ENCODE measurements around the gene BLOC1S6.

BLOC1S6 gene

DNA sequence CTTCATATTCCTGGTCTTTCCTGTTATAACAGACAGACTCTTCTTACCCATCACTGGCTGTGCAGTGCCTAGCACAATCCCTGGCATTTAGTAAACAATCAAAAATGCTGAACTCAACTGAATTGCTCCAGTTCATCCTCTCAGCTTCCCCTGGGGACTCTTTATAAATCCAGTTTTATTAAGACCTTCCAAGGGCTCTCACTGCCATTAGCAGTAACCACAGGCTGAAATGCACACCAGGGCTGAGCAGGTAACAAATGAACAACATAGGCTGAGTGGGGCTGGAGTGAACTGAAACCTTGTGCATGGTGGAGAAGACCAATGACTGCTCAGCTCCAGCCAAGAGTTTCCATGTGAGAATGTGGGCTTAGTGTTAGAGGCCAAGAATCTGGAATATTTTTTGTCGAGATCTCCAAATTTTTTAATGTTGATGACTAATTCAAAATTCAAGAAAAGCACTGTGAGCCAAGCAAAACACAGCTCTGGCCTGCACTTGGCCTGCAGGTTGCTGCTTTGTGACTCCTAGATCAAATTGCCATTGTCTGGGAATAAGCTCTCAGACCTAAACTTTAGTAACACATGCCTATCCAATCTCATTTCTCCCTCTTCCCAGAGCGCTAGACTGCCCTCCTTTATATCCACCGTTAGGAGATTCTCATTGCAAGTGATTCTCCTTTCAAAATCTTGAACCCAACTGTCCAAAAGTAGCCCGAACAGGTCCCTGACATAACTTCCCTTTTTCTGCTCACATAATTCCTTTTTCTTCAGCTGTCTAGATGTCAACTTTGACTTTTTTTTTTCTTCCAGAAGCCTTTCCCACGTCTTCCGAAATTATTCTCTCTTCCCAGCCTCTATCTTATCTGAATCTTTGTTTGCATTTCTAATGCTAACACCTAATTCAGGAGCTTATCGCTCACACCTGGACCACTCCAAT, 55.1 kb downstream of the BLOC1S6 start:
- peak in 1 of 2 experiments; percentile 4 for DNase-seq

DNA sequence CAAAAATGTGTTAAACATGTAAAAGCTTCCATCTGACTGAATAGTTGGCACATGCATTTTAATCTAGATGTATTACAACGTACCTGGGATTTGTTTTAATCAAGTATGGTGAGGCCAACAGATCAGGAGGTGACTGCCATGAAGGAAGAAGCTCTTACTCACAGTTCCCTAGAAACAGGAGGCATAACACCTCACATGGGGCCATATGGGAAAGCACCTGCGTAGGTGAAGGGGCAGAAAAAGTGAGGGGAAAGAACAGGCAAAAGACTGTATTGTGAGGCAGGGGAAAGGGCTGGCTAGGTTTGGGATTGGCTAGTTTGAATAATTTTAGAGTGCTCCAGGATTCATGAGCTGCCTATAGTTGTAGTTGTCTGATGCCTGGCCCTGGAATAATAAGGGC, 57.3 kb downstream of the BLOC1S6 start:
- no peak for DNase-seq

DNA sequence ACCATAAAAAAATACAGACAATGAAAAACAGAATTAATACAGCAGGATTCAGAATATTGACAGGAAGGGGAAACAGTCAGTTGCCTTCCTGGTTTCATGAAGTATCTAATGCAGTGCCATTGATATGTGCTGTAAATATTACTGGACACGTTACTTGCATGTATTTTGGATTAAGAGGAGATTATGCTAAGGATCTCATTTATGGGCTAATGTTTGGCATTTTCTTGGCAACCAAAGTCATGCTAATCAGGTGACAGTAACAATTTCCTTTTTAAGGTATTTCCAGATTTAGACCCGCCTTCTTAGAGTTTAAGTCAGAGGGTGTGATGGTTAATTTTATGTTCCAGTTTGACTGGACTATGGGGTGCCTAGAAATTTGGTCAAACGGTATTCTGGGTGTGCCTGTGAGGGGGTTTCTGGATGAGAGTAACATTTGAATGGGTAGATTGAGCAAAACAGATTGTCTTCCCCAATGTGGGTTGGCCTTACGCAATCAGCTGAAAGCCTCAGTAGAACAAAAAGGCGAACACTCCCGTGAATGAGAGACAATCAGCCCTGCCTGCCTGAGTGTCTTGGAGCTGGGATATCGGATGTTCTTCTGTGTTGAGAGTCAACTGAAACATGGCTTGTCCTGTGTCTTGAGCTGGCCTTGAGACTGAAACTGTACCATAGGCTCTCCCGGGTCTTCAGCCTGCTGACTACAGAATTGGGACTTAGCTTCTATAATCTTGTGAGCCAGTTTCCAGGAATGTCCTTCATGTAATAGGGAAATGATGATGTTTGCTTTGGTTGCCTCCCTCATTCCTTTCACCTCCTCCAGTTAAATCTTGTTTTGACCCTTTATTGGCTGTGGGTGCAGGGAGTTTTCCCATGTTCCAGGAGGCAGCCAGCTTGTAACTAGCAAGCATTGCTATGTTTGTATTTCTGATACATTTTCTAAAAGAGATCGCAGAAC, 58.1 kb downstream of the BLOC1S6 start:
- DNase-seq, result no peak

DNA sequence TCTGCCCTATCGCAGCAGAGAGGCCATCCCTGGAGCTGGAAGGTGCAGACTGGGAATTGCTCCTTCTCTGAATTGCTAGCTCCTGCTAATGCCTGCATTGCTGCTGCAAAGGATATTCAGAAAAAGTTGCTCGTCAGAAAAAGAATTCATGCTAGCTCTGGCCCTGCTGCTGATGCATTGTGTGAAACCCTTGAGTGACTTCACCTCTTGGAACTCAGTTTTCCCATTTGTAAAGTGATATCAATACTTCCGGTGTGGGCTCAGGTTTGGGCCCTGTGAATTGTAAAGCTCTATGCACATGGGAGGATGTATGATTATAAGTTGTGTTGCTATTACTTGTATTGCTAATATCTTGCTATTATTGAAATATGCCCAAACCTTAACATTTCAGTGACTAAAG, 59.0 kb downstream of the BLOC1S6 start:
- DNase-seq, result no peak

DNA sequence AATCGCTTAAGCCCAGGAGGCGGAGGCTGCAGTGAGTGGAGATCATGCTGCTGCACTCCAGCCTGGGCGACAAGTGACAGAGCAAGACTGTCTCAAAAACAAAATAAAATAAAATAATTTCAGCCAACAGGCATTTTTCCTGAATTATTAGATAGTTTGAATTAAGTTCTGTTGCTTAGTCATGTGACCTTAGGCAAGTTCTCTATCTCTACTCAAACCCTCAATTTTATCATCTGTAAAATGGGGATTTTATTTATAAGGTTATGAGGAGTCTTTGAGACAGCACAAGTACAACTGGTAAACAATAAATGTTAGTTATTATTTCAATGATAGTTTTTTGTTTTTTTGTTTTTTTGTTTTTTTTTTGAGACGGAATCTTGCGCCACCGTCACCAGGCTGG, 60.6 kb downstream of the BLOC1S6 start:
- no peak for DNase-seq

DNA sequence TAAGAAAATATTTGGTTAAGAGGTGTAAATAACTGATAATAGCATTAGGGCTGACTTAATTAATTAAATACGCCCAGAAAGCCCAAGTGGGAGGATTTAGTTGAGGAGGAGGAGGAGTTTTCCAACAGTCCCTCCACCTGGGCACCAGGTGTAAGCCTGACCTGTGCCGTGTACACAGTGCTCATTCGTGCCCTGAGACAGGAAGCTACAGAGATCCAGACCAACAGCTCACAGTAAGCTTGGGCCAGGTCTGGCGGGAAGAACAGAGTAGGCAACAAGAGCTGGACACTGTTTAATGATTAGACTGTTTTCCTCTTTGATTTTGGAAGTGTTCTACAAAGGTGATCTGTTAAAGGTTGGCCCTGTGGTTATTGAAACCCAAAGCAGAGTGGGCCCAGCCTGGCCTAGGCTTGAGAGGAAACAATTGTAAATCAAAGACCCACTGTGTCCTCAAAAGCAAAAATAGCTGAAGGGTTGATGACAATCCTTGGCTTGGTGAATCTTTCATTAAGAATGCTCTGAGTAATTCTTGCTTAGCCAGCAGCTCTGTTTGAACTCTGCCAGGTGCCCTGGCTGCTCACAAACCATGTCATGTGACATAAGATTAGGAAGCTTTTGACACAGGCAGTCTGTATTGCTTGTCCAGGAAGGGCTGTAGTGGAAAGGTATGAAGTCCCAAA, 61.5 kb downstream of the BLOC1S6 start:
- no peak for DNase-seq

DNA sequence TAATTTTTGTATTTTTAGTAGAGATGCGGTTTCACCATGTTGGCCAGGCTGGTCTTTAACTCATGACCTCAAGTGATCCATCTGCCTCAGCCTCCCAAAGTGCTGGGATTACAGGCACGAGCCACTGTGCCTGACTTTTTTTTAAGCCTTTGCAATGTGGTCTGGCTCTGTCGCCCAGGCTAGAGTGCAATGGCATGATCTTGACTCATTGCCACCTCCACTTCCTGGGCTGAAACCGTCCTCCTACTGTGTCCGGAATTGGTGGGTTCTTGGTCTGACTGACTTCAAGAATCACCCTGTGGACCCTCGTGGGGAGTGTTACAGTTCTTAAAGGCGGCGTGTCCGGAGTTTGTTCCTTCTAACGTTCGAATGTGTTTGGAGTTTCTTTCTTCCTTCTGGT, 62.8 kb downstream of the BLOC1S6 start:
- peak; percentile 1 to 4 for DNase-seq

DNA sequence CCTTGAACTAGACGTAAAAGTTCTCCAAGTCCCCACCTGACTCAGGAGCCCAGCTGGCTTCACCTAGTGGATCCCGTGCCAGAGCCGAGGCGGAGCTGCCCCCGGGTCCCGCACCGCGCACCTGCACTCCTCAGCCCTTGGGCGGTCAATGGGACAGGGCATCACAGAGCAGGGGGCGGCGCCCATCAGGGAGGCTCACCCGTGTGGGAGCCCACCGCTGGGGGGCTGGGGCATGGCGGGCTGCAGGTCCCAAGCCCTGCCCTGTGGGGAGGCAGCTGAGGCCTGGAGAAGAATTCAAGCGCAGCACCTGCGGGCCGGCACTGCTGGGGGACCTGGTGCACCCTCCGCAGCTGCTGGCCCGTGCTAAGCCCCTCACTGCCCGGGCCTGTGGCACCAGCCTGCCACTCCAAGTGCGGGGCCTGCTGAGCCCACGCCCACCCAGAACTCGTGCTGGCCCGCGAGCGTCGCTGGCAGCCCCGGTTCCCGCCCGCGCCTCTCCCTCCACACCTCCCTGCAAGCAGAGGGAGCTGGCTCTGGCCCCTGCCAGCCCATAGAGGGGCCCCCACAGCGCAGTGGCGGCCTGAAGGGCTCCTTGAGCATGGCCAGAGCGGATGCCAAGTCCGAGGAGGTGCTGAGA, 63.8 kb downstream of the BLOC1S6 start:
- no peak for DNase-seq

DNA sequence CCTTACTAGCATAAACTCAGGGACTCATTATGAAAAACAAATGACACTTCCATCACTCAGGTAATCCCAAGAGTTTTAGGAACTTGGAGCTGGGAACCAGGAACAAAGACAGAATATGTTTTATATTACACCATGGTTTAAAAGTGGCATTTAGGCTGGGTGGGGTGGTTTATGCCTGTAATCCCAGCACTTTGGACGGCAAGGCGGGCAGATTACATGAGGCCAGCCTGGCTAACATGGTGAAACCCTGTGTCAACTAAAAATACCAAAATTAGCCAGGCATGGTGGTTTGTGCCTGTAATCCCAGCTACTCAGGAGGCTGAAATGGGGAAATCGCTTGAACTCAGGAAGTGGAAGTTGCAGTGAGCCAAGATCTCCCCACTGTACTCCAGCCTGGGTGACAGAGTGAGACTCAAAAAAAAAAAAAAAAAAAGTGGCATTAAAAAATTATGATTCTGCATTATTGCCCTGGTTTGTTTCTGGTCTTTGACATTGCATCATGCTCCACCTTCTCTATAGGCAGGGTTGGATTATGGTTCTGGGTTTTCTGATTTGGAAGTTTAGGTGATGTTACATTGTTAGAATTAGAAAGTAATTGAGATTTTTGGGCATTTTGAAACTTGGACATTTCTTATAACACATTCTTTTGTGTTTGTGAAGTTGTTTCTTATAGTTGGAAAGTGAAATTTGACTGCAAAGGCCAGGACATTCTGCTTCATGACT, 66.7 kb downstream of the BLOC1S6 start:
- peak; percentile 10 to 26 for DNase-seq

DNA sequence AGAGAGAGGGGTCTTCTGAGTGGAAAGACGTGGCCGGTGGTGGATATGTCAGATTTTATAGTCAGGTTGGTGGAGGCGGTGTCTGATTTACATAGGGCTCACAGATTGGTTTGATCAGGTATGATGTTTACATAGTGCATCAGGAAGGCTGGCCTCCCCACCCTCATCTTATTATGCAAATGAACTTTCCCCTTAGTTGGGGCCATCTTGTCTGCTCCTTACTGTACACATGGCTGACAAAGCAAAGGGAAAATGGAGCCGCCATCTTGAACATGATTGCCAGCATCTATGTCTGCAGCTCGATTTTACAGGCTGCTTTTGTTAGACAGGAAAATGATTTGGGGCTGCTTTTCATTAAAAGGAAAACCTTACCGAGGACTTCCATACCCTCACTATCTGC, 67.6 kb downstream of the BLOC1S6 start:
- DNase-seq, result no peak

DNA sequence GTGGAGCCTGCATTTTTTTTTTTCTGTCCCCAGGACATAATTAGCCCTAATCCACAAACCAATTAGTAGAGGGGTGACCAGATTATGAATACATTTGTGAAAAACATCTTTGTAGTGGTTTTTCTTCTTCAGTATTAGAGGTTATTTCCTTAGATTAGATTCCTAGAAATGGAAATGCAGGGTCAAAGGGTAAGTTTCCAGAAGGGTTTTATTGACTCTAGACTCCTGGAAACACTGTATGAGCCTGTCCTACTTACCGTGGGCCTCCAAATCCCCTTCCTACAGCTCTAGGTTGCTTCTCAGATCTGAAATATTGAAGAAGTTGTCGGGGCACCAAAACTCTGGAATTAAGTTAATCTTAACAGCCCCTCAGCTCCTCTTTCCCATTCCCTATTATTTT, 70.1 kb downstream of the BLOC1S6 start:
- DNase-seq, result no peak

DNA sequence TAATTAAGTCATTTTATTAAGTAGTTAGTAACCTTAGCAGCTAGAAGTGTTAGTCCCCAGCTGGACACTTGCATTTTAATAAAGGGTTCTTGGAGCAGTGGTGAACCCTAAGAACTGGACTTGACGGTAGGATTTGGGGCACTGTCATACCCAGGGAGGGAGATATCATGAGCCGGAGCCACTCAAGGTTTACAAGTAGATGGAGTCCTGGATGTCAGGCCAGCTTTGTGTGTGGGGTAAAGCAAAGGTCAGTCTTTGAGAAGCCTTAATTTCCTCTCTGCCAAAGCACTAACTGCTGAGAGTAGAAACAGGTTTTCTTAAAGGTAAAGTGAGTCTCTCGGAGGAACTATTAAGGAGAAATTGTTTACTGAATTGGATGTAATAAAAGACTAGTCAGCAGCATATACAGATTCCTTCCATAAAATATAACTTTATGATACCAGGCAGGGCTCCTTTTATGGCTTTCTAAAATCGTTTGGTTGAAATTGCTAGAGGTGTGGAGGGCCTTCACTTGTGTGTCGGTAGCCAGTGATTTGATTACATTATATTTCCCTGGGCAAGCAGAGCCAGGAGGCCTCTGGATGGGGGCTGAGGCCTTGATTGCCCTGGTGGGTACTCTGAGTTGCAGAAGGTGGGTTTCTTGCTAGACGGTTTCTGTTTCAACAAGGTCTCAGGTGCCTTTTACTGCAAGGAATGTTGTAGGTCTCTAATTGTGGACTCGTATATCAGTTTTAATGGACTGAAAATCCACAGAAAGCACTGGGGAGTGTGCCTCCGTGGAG, 70.8 kb downstream of the BLOC1S6 start:
- DNase-seq, result no peak

Measured in Kasumi-1 (cell line).